RWPE1 (cell line): ENCODE data around the gene FLNA.

ENCODE experiments used
- CTCF ChIA-PET: fragments of 350-600 bp; sonication (Branson Sonifier 250); formaldehyde crosslinking; extraction: SDS; loops from one replicate; lab custom pipeline; 2021; lab: Yijun Ruan, JAX
- POLR2A ChIA-PET: fragments of 400-600 bp; formaldehyde crosslinking; extraction: SDS; loops from one replicate; lab custom pipeline; 2020; ENCODE audit warnings: antibody characterized with exemption; ENCODE audit not compliant: low non-redundant PET; lab: Yijun Ruan, JAX
- DNase-seq: peaks from one replicate; pipeline ENCODE4 v3.0.0; 2012; ENCODE audit warnings: low spot score
- H3K27ac ChIP-seq: fragments of 450-650 bp; 2 replicates; pipeline ENCODE4 v1.5.1; 2017
- TF ChIP-seq, protein P1 (sequence below): fragments of 450-650 bp; conservative IDR thresholded peaks from 2 replicates; pipeline ENCODE4 v1.5.1; 2017; ENCODE audit warnings: low read depth, mild to moderate bottlenecking

The FLNA gene

GRCh38 chrX:154384284-154384892 lies 10.0 kb upstream of the FLNA start:
- POLR2A ChIA-PET: no interaction called here
- peak overlapping the region; percentile 86 for H3K27ac ChIP-seq
- no peak for DNase-seq
- CTCF ChIA-PET: interaction anchor here (0.6 to 3.0 kb wide), 2 partner anchors 11 to 143 kb away, joined by 4 to 13 read pairs; partner anchors contain the start of gene FLNA
- TF ChIP-seq, protein P1, sequence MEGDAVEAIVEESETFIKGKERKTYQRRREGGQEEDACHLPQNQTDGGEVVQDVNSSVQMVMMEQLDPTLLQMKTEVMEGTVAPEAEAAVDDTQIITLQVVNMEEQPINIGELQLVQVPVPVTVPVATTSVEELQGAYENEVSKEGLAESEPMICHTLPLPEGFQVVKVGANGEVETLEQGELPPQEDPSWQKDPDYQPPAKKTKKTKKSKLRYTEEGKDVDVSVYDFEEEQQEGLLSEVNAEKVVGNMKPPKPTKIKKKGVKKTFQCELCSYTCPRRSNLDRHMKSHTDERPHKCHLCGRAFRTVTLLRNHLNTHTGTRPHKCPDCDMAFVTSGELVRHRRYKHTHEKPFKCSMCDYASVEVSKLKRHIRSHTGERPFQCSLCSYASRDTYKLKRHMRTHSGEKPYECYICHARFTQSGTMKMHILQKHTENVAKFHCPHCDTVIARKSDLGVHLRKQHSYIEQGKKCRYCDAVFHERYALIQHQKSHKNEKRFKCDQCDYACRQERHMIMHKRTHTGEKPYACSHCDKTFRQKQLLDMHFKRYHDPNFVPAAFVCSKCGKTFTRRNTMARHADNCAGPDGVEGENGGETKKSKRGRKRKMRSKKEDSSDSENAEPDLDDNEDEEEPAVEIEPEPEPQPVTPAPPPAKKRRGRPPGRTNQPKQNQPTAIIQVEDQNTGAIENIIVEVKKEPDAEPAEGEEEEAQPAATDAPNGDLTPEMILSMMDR: no peak

DNA sequence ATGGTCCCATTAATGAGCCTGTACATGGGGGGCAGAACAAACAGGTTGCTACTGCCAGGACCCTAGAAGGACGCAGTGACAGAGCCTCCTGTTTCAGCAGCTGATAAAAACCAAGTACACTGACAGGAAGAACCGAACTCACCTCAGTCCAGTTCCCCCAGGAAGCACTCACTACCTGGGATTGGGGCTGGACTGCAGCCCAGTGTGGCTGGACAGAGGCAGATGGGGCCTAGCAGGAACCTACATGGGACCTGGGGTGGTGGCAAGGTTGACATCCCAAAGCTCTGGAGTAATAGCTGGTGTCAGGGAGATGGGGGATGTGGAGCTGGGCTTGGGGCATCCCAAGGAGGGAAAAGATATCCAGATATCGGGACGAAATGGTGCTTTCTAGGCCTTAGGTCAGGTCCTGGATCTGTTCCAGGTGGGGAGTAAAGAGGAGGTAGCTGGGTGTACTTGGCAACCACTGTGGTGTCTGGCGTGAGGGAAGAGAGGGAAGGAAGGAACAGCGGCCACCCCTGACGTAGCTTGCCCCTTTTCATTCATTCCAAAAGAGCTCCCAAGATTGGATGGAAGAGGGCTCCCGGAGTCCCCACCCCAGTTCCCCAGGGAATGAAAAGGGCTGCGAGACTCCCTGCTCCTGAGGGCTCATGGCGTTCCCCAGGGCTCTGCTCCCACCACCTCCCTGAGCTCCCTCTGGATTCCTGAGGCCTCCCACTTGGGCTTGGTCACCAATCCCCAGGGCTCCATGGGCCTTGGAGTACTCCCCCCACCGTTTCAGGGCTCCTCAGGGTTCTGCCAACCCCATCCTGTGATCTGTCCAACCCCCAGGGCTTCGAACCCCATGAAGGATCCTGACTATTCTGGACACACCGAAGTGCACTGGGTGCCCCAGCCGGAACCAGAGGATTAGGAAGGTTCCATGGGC lies 9.2 kb upstream of the FLNA start:
- DNase-seq: no peak
- POLR2A ChIA-PET: no interaction called here
- peak overlapping the region; percentile 86 for H3K27ac ChIP-seq
- TF ChIP-seq, protein P1: no peak
- CTCF ChIA-PET: interaction anchor here (3.0 kb wide), 1 partner anchor 10 kb away, joined by 13 read pairs; the partner anchor contains the start of gene FLNA

DNA sequence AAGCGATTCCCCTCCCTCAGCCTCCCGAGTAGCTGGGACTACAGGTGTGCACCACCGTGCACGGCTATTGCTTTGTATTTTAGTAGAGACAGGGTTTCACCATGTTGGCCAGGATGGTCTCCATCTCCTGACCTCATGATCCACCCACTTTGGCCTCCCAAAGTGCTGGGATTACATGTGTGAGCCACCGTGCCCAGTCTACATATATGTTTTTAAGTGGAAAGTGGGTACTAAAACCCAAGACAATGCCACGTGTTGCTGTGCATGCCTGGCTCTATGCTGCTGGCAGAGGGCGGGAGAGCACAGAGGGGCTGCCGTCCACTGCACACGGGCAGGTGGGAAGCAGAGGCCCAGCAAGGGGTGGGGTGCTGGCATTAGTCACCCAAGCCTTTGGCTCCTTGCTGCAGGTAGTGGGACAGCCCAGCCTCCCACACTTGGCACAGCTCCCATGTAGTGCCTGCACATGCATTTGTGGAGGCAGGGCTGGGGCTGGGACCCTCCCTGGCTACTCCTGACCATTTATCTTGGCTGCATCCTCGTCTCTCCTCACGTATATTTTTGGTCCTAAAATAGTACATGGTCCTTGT lies 8.1 kb upstream of the FLNA start:
- POLR2A ChIA-PET: no interaction called here
- no peak for DNase-seq
- H3K27ac ChIP-seq: peak overlapping the region; percentile 86
- TF ChIP-seq, protein P1: no peak
- CTCF ChIA-PET: interaction anchor here (0.6 to 3.0 kb wide), 2 partner anchors 9 to 65 kb away, joined by 3 to 13 read pairs; partner anchors contain the start of gene FLNA

- no peak for DNase-seq
- TF ChIP-seq, protein P1: no peak
- CTCF ChIA-PET: interaction anchor here (3.0 kb wide), 1 partner anchor 8 kb away, joined by 13 read pairs; the partner anchor contains the start of gene FLNA
- POLR2A ChIA-PET: no interaction called here
- H3K27ac ChIP-seq: peak overlapping the region; percentile 86
Measured at GRCh38 chrX:154381271-154381670, 6.8 kb upstream of the FLNA start.

DNA sequence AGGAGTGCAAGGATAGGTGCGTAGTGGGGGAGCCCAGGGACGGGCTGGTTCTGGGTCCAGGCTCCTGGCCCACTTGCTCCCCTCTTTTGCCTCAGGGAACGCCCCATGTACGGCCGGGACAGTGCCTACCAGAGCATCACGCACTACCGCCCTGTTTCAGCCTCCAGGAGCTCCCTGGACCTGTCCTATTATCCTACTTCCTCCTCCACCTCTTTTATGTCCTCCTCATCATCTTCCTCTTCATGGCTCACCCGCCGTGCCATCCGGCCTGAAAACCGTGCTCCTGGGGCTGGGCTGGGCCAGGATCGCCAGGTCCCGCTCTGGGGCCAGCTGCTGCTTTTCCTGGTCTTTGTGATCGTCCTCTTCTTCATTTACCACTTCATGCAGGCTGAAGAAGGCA lies 6.4 kb upstream of the FLNA start:
- POLR2A ChIA-PET: no interaction called here
- TF ChIP-seq, protein P1: no peak
- no peak for DNase-seq
- CTCF ChIA-PET: no interaction called here
- peak overlapping the region; percentile 86 for H3K27ac ChIP-seq

- ChIA-PET POLR2A (no interaction called here), CTCF (no interaction called here)
- H3K27ac ChIP-seq: peak overlapping the region; percentile 86
- DNase-seq: no peak
- TF ChIP-seq, protein P1: no peak
Measured at GRCh38 chrX:154380153-154380552, 5.7 kb upstream of the FLNA start.
